Inflammatory macrophage treated with lipopolysaccharide for 4 hours (primary cell): ENCODE data around the gene TTR.

Experiments
- DNase-seq: peaks from one replicate; pipeline ENCODE4 v3.0.0-alpha.2; 2020

TTR gene

DNA sequence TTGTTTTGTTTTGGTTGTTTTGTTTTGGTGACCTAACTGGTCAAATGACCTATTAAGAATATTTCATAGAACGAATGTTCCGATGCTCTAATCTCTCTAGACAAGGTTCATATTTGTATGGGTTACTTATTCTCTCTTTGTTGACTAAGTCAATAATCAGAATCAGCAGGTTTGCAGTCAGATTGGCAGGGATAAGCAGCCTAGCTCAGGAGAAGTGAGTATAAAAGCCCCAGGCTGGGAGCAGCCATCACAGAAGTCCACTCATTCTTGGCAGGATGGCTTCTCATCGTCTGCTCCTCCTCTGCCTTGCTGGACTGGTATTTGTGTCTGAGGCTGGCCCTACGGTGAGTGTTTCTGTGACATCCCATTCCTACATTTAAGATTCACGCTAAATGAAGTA, at the start of gene TTR:
TSS of gene TTR (plus strand) at position 250 of the 400 bp plus-strand sequence. CDS start at position 276, 26 bp downstream.
- DNase-seq, result no peak

DNA sequence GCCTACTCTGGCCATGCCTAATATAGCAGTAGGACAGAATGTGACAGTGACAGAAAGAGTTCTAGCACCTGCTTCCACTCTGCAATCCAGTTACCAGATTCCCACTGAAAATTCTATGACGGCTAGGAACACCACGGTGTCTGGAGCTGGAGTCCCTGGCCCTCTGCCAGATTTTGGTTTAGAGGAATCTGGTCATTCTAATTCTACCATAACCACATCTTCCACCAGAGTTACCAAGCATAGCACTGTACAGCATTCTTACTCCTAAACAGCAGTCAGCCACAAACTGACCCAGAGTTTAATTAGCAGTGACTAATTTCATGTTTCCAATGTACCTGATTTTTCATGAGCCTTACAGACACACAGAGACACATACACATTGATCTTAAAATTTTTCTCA, 45.2 kb upstream of the TTR start:
- DNase-seq, result no peak

DNA sequence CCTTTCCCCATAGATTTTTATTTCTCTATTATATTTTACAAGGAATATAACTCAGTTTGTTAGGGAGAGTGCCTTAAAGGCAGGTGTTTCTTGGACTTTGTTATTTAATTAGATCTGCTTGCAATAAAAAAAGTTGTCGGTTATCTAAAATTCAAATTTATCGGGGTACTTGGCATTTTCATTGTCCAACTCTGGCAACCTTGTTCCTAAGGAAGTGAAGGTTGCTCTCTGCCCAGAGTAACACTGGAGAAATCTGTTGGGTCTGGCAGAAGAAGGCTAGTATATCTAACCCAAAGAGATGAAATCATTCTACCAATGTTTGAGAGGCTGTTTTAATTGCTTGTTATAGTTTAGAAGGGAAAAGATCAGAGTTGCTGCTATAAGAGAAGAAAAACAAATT, 42.8 kb upstream of the TTR start:
- DNase-seq, result no peak

DNA sequence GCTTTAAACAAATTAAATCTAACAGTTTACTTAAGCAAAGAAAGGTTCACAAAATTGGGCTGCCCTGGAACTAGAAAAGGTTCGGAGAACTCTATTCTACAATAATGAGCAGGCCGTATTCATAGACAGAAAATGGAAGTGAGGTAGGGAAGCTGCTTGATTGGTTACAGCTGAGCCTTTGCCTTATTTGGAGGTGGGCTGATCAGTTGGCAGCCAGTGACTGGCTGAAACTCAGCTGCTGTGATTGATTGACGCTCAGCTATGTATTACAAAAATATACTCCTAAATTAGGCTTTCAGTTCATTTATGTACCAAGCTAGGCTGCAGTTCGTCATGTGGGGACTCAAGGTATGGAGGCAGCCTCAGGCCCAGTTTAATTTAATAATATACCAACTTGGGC, 42.3 kb upstream of the TTR start:
- DNase-seq, result no peak

DNA sequence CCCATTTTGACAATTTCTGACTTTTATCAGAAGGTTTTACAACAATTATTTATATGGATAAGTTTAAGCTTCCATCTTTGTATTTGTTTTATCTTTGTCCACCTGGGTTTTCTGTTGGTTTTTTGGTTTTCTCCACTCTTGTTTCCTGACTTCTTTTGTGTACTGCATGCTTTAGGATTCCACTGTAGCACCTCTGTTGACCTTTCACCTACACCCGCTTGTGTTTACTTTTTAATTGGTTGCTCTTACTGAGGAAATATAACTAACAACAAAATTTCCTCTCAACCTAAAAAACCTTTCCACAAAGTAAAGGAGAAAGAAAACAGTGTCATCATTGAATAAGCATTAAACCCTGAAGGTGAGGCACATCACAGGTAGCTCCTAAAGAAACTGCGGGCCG, 39.8 kb upstream of the TTR start:
- DNase-seq, result no peak

DNA sequence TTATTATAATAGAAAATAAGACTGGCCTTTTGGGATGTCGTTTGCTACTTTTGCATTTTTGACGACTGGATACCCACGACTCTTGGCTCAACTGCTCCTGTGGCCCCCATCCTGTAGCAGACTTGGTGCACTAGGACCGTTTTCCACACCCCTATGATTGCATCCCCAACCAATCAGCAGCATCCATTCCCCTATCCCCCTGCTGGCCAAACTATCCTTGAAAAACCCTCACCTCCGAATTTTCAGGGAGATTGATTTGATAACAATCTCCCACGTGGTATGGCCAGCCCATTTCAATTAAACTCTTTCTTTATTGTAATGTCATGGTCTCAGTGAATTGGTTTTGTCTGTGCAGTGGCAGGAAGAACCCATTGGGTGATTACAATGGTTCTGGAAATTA, 37.9 kb upstream of the TTR start:
- DNase-seq, result no peak

DNA sequence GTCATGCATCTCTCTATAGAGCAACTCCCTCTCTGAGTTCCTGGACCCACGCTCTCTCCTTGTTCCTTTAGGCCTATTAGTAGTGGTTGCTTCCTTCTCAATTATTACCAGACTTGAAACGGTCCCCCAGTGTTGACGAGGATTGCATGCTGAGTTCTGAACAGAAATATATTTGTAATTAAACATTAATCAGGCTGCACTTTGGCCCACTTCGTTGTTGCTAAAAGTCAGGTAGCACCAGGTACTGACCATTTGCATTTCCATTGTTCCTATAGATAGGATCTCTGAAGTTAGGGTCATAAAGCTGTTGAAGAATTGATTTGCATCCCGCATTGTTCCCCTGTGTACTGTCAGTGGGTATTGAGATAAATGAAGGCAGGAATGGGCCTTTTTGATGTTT, 36.9 kb upstream of the TTR start:
- no peak for DNase-seq

DNA sequence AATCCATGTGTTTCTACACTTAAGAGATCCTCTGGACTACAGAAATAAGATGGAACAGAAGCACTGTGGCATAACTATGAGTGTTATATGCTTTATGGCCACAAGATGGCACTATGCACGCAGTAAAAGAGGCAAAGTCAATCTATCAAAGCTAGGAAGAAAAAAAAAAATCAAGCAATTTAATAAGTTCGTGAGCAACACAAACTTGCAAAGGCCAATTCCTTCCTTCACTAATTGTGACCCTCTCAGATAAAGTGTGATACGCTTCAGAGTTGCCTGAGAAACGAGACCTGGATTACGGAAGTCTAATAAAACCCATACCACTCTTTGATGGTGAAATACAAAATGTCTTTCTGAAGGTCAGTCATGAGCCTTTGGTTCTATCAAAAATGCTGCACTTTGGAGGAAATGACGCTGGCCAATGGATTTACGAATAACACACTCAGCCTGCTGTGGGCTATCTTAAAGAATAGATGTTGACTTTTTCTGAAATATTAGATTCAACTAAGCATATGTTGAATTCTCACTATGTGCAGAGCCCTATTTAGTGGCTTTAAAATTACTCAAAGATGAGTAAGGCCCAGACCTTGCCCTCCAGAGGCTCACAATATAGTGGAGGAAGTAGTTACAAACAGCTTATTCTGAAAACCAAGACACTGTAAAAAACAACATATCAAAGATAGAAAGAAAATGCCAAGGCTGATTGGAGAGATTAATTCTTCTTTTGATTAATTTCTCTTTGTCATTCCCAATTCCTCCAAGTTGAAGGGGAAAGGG, 35.5 kb upstream of the TTR start:
- peak; percentile 59 for DNase-seq

DNA sequence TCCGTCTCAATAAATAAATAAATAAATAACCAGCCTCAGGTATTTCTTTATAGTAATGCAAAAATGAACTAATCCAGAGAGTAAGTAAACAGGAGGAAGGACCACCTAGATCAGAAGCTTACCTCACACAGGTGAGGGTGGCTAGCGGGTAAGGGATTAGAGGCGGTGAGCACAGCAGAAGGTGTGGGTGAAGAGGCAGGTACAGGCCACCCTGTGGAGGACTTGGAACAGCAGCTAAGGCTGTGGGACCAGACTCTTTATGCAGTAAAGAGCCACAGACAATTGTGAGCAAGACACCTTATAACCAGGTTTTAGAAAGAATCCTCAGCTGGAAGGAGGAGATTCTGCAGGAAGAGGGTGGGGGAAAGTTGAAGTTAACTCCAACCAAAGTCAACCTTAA, 34.2 kb upstream of the TTR start:
- no peak for DNase-seq

DNA sequence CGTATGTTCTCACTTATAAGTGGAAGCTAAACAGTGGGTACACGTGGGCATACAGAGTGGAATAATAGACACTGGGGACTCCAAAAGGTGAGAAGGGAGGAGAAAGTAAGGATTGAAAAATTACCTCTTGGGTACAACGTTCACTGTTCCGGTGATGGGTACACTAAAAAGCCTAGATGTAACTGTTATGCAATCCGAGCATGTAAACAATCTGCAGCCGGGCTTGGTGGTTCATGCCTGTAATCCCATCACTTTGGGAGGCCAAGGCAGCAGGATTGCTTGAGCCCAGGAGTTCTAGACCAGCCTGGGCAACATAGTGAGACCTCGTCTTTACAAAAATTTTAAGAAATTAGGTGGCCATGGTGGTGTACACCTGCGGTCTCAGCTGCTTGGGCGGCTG, 33.1 kb upstream of the TTR start:
- DNase-seq, result no peak

DNA sequence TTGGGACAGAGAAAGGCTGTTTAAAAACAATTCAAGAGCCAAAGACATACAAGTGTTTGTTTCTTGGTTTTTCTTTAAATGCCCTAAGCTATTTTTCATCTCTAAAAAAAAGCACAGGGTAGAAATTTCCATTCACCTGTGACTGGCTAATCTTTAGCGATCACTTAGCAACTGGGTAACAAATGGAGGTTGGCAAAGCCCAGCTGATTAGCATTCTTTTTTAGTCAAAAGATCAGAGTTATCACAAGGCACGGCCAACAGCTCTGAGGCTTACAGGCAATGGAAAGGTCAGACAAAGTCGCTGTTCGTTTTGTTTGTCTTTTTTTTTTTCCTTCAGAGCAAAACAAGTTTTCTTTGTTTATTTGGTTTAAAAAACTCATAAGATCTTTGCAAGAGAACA, 29.0 kb upstream of the TTR start:
- DNase-seq, result no peak

DNA sequence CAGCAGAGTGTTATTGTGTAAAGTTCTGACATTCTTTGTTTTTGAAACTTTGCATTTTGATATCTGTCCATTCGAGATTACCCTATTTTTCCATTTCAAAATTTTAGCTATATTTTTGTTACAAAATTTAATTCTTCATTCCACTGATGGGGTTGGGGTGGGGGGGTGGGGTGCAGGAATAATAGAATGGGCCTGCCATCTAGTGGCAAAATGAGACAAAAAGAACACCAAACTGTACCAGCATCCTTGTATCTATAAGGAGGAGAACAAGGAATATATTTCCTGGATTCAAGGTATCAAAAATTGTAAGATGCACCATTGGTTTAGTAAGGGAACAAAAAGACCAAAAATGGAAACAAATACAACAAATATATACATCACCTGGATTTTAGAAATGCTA, 27.9 kb upstream of the TTR start:
- DNase-seq, result no peak

DNA sequence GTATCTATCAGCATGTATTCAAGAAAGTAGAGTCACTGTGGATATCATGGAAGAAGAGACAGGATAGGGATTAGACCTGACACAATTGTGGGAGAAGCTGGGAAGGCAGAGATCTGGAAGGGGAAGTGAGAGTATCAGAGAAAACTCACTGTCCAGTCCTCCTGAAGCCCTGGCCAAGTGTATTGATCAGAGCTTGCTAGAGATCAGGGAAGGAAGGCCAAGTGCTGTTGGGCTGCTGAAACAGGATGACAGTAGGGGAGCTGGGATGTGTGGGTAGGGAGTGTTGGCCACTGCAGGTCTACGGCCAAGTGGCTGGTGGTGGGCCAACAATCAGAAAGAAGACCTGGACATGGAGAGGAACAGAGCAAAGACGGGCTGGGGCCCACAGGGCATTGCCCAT, 26.3 kb upstream of the TTR start:
- DNase-seq, result no peak

DNA sequence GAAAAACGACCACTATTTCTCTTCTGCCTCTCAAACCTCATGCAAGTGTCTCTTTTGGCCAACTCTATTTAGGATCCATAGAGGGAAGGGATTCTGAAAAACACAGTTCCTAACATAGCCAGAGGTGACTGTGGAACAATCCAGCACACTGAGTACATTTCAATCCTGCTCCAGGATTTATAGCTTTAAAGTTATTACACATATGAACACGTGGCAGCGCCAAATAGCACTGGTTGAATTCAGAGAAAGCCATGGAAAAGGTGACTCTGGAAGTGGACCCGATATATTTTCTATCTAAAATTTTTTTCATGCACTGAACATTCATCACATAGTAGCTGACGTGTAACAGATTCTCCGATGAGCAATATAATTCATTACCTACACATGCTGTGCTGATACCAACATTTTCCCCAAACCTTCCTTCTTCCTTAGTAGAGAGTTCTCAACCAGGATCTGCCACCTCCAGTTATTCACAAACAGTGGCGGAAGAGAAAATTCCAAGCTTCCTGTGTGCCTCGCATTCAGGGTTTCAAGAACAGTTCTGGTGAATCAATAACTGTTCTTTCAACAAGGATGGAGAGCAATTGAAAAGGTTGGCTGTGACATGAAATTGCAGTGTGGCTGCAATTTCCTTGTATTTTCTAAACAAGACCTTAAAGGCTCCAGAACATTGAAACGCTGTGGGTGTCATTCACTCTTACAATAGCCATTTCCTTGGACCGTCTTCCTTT, 25.7 kb upstream of the TTR start:
- no peak for DNase-seq

DNA sequence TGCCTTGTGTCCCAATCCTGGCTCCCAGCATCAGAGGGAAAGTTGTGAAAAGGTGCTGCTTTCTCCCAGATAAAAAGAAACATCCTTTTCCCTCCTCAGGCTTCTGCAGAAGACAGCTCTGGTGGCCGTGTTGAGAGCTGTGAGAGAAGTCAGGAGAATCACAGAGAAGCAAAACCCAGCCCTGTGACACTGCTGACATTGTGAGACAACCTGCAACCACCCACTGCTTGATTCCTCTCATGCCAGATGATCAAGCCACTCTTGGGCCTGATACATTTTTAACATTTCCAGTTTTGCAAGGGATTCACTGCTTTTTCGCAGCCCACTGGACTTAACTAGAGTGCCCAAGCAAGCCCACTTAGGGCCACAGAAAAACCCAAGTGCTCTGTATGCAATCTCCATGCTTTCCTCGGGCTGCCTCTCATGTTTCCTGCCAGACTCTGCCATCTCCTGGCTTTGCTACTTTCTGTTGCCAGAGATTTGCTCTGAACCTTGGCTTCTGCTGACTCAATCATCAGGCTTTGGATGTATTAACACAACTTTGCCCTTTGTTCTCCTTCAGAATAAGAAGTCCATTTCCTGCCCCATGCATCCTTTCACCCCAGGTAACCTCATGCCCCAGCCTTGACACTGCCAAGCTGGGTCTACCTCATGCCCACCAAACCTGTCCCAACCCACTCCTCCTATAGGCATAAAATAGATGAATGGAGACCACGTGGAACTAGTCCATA, 24.9 kb upstream of the TTR start:
- no peak for DNase-seq

DNA sequence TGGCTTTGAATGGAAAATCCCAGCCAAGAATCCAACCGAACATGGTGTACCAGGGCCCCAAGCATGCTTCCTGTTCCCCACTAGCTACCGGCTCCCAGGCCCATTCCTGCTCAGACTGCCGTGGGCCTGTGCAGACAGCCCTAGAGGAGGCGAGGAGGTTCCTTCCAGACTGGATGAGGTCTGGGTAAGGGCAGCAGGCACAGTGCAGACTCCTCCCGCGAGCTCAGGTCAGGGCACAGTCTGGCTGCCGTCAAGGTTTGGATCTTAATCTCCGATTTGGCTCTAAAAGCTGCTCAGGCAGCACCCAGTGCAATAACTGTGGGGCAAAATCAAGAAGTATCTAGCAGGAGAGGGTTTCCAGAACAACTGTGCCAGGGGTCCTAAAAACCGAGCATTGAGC, 19.3 kb upstream of the TTR start:
- DNase-seq, result no peak

DNA sequence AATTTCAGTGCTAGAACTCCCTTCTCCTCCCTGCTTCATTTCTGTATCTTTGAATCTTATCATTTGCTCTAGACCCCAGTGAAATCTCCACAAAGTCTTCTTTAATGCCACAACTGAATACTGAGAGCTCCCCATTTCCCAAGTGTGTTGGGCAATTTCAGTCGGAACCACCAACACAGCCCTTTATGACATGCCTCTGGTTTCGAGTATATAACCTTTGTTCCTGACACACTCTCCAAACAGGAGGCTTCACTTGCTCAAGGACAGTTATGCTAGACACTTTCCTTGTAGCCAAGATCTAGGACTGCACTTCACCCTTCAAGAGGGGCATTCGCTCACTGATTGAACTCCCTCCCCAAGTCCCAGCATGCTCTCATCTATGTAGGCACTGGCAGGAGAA, 18.6 kb upstream of the TTR start:
- no peak for DNase-seq

DNA sequence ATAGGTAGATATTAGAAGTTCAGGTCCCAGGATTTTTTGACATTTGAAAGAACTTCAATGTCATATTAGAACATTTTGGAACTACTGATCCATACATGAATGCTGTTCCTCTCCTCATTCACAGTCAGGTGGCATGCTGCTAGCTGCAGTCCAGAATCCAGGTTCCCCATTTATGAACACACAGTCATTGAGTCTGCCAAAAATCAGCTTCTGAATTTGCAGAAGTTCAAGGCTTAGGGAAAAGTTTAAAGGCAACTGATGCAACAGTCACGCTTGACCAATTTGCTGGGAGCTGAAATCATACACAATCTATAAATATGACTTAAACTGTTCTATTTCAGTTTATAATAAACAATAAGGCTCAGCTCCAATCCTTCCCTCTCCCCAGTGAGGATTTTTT, 17.3 kb upstream of the TTR start:
- DNase-seq, result peak; percentile 79

DNA sequence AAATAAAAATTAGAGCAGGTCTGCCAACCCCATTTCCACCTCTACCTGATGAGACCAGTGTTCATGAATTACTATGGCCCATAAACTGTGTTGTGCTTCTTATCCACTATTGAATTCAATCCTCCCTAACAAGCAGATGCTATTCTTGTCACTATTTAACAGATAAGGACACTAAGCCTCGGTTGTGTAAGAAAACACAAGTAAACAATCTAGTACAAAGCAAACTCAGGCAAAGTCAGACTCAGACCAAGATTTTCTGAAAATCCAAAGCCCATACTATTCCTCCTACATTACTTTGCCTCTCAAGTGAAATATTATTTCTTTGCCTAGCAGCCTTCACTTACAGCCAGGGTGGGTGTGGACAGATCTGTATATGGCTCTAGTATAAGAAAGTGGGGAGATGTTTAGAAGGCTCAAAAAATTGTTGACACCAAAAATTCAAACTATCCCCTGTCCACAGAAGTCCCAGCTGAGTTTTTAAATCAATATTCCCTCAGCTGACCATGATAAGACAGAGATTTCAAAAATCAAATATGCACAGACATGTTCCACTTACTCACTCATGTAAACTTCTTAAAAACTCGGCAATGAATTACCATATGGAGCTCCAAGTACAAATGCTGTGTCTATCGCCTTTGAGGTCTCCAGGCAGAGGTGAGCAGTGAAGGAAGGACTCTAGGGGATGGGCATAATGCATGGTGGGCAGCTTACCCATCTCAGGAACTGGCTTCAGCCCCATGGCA, 16.0 kb upstream of the TTR start:
- no peak for DNase-seq

DNA sequence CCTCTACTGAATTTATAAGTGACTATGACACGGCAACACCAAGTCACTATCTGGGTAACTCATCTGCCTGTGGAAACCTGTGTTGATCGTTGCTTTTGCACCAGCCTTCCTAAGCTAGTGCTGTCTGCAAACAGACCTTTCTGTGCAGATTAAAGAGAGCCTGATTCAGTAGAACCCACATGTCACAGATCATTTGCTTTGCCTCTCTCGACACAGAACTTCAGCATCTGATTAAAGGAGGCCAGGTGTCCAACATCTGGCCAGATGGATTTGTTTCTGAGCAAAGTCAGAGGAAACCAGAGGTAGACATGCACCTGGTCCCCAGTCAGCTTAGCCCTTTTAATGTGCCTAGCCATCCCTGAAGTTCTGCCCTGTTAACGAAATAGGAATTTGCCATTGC, 15.0 kb upstream of the TTR start:
- DNase-seq, result no peak

DNA sequence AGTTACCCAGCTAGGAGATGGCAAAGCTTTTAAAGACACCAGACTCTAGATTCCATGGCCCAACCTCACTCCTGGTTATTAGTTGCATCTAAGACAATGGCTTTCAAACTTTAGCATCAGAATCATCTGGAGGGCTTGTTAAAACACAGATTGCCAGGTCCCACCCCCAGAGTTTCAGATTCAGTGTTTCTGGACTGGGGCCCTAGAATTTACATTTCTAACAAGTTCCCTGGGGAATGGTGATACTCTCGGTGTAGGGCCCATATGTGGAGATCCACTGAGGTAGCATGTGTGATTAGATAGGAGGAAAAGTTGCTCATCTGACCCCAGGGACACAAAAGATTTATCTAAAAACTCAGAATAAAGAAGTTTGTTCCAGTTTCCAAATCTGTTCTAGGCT, 14.5 kb upstream of the TTR start:
- no peak for DNase-seq

DNA sequence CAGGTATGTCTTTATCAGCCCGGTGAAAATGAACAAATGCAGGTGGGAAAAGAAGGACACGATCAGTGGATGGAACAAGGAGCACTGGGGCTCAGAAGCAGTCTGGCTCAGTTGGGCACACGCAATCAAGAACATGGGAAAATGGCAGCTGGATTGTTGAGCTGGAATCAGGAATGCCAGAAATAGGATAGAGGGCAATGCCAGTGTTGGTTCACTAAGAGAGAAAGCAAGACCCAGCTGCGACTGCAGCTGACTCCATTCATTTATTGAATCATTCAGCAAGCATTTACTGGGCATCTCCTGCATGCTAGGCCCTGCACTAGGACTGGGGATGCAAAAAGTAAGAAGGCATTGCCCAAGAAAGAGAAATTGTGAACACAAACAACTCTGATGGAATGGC, 13.6 kb upstream of the TTR start:
- DNase-seq, result no peak

DNA sequence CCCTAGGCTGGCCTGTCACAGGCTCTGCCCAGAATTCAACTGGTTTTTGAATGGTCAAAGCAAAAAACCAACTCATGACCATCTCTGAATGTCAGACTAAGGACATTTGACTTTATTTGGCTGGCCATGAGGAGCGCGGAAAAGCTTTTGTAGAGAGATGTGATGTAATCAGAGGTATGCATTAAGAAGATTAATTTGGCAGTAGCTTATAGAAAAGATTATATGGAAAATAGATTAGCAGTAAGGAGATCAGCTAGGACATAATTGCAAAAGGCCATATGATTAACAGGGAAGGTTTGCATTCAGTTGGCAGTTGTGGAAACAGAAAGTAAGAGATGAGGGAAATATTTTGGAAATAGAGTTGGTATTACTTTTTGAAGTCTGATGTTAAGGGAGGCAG, 12.3 kb upstream of the TTR start:
- DNase-seq, result no peak
